Left lung (tissue), 10 donors: ENCODE results near the gene NANOS1. TPM values are rescaled to one million over a fixed set of nuclear protein-coding genes. Genes with fewer than 3 reads are reported as not detected.

Experiments used
- ATAC-seq: fragments of 200-7000 bp; cut with Tn5 transposase; one replicate; pipeline ENCODE4 v1.9.1; 2020; ENCODE audit warnings: moderate library complexity
- DNase-seq, 4 donors: peaks; one replicate each; pipeline ENCODE4 v3.0.0-alpha.2; 2013 to 2020
- H3K27ac ChIP-seq, 2 donors: fragments of 200-600 bp; sonication (generic) in 1 of 2; one replicate each; pipeline versions ENCODE4 v1.5.0 to v1.8.0; 2020 to 2021
- H3K27me3 ChIP-seq, 2 donors: fragments of 200-600 bp; sonication (generic) in 1 of 2; one replicate each; pipeline versions ENCODE4 v1.5.0 to v1.8.0; 2020 to 2021
- H3K36me3 ChIP-seq, 2 donors: fragments of 200-600 bp; sonication (generic) in 1 of 2; one replicate each; pipeline versions ENCODE4 v1.5.0 to v1.8.0; 2020 to 2021
- H3K4me1 ChIP-seq, 2 donors: fragments of 200-600 bp; one replicate each; pipeline ENCODE4 v1.8.0; 2021
- H3K4me3 ChIP-seq, 2 donors: fragments of 200-600 bp; sonication (generic) in 1 of 2; one replicate each; pipeline versions ENCODE4 v1.5.0 to v1.8.0; 2020 to 2021; ENCODE audit warnings: mild to moderate bottlenecking in 1 of 2
- H3K9me3 ChIP-seq, 2 donors: fragments of 200-600 bp; sonication (generic) in 1 of 2; one replicate each; pipeline versions ENCODE4 v1.5.0 to v1.8.0; 2020 to 2021
- intact Hi-C, 2 donors: fragments of 100-400 bp; cut with DNase I; formaldehyde crosslinking; loops; one replicate each; pipeline versions ENCODE4 v1.11.2 to v1.14.2; 2022
- polyA plus RNA-seq, 6 donors: library from polyadenylated mRNA; unstranded; fragments of 120-200 nt; gene quantifications; one replicate each; pipeline ENCODE4 v1.2.1, GENCODE V29; 2013; ENCODE audit not compliant: insufficient read length in 6 of 6
- total RNA-seq, 2 donors: library from RNA; stranded (reverse); fragmentation: NEBNext Ultra II Directional; extraction: Animal tissue kit (Norgen Biotek cat#: 25700); gene quantifications; one replicate each; pipeline ENCODE4 v1.2.1, GENCODE V29; 2021
- TF ChIP-seq, protein P1 (sequence below), 2 donors: fragments of 200-600 bp; sonication (generic) in 1 of 2; IDR thresholded peaks; one replicate each; pipeline versions ENCODE4 v1.5.0 to v1.8.0; 2021; ENCODE audit warnings: antibody characterized with exemption in 2 of 2
- donor health status: DM: no; HTN: yes; CAD: no.
- donor health status: DM: no; HTN: no; CAD: no.

The NANOS1 gene
- total and polyA plus RNA-seq, 8 donors: 1.0 to 7.0 (median 4.2) TPM

DNA sequence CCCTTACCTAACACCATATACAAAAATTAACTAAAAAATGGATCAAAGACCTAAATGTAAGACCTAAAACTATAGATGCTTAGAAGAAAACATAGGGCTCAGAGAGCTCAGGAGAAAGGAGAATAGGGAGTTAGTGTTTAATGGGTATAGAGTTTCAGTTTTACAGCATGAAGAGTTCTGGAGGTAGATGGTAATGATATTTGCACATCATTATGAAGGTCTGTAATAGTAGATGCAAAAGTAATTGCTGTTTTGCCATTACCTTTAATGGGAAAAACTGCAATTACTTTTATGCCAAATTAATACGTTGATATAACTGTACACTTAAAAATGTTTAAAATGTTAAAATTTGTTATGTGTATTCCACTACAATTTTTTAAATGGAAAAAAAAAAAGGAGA is 39.2 kb upstream of the NANOS1 start:
- Histone ChIP-seq H3K4me3 (no peak overlapping the region), H3K36me3 (no peaks in the 10 kb centered on the region), H3K4me1 (no peaks in the 10 kb centered on the region), H3K27ac (no peak overlapping the region), H3K9me3 (peaks cover 0 to 13% of the 10 kb centered on the region in 2 donors), H3K27me3 (no peaks in the 10 kb centered on the region)
- DNase-seq (no peak), ATAC-seq (no peak)
- intact Hi-C loops: no loop called here
- TF ChIP-seq, protein P1, sequence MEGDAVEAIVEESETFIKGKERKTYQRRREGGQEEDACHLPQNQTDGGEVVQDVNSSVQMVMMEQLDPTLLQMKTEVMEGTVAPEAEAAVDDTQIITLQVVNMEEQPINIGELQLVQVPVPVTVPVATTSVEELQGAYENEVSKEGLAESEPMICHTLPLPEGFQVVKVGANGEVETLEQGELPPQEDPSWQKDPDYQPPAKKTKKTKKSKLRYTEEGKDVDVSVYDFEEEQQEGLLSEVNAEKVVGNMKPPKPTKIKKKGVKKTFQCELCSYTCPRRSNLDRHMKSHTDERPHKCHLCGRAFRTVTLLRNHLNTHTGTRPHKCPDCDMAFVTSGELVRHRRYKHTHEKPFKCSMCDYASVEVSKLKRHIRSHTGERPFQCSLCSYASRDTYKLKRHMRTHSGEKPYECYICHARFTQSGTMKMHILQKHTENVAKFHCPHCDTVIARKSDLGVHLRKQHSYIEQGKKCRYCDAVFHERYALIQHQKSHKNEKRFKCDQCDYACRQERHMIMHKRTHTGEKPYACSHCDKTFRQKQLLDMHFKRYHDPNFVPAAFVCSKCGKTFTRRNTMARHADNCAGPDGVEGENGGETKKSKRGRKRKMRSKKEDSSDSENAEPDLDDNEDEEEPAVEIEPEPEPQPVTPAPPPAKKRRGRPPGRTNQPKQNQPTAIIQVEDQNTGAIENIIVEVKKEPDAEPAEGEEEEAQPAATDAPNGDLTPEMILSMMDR (IDR thresholded peaks at IDR 0.05): no peak

DNA sequence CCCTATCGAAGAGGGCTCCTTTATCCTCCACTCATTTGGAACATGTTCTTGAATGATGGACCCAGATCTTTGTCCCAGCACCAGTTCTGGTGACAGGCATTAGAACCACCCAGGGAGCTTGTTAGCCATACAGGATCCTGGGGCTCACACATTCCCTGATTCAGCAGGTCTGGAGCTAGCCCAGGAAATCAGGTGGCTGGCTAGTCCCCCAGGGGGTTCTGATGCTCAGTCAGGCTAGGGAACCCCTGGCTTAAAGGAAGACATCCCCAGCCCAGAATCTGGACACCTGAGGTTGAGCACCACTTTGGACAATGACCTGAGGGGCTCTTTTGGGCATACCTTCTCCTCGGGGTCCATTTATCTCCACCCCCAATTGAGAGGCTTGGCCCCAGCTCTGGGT is 37.0 kb upstream of the NANOS1 start:
- H3K4me1 ChIP-seq: no peaks in the 10 kb centered on the region
- no peaks in the 10 kb centered on the region for H3K36me3 ChIP-seq
- peaks cover 0 to 1% of the 10 kb centered on the region in 2 donors for H3K9me3 ChIP-seq
- ATAC-seq (no peak), DNase-seq (no peak)
- H3K27me3 ChIP-seq: no peaks in the 10 kb centered on the region
- no peak overlapping the region for H3K4me3 ChIP-seq
- TF ChIP-seq, protein P1 (IDR thresholded peaks at IDR 0.05): no peak
- intact Hi-C loops: no loop called here
- H3K27ac ChIP-seq: no peak overlapping the region

DNA sequence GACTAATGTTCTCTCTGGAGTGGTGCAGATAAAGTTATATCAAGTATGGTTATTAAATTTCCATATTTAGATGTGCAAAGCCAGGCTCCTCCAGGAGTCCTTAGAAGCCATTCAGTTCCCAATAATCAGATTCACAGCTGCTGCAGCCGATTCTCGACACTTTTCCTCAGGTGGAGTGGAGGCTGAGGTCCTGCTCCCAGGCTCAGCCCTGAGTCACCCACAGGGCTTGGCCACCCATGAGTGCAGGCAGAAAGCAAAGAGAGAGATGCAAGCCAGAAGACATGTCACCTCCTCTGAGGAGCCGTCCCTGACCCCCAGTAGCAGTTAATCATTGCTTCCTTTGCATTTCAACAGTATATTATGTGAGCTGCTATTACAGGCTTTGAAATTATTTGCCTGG is 36.3 kb upstream of the NANOS1 start:
- Histone ChIP-seq H3K9me3 (peaks cover 0 to 1% of the 10 kb centered on the region in 2 donors), H3K4me3 (no peak overlapping the region), H3K27ac (no peak overlapping the region), H3K27me3 (no peaks in the 10 kb centered on the region), H3K36me3 (no peaks in the 10 kb centered on the region), H3K4me1 (no peaks in the 10 kb centered on the region)
- DNase-seq: no peak
- TF ChIP-seq, protein P1 (IDR thresholded peaks at IDR 0.05): no peak
- intact Hi-C loops: no loop called here
- ATAC-seq: no peak

DNA sequence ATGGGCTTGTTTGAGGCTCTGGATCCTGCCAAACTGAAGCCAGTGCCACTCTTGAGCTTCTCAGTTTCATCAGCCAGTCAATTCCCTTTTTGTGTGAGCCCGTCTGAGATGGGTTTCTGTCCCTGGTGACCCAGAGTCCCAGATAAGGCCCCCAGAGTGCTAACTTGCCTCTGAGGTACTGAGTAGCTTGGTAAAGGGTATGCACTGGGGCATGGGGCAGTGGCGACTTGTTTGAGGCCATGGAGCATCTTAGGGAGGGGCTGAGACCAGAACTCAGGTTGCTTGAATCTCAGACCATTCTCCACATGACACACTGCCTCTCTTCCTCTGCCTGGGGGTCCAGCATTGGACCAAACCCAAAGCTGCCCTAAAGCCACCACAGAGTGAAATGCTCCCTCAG is 35.2 kb upstream of the NANOS1 start:
- TF ChIP-seq, protein P1 (IDR thresholded peaks at IDR 0.05): no peak
- Histone ChIP-seq H3K4me1 (no peaks in the 10 kb centered on the region), H3K27me3 (no peaks in the 10 kb centered on the region), H3K9me3 (peaks cover 0 to 1% of the 10 kb centered on the region in 2 donors), H3K36me3 (no peaks in the 10 kb centered on the region), H3K4me3 (no peak overlapping the region), H3K27ac (no peak overlapping the region)
- intact Hi-C loops: no loop called here
- no peak for ATAC-seq
- no peak for DNase-seq

DNA sequence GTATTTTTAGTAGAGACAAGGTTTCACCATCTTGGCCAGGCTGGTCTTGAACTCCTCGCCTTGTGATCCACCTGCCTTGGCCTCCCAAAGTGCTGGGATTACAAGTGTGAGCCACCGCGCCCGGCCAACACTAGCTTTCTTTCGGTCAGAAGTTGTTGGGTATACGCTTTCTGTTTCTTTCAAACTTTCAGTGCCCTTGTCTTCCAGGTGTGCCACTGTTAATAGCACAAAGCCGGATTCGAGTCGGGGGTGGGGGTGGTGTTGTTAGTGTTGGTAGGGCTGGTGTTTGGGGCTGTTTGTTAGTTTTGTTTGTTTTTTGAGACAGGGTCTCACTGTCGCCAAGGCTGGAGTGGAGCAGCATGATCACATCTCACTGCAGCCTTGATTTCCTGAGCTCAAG is 33.8 kb upstream of the NANOS1 start:
- ATAC-seq: no peak
- no peak overlapping the region for H3K27ac ChIP-seq
- H3K4me1 ChIP-seq: no peaks in the 10 kb centered on the region
- H3K4me3 ChIP-seq: no peak overlapping the region
- H3K9me3 ChIP-seq: no peaks in the 10 kb centered on the region
- no peak for DNase-seq
- intact Hi-C loops: no loop called here
- TF ChIP-seq, protein P1 (IDR thresholded peaks at IDR 0.05): no peak
- no peaks in the 10 kb centered on the region for H3K36me3 ChIP-seq
- no peaks in the 10 kb centered on the region for H3K27me3 ChIP-seq
